WTC11 (cell line): ENCODE measurements around the gene XRCC4. TPM values are rescaled to one million over a fixed set of nuclear protein-coding genes. Genes with fewer than 3 reads are reported as not detected.

Experiments used
- ATAC-seq: fragments of 200-7000 bp; cut with Tn5 transposase; 2 replicates; pipeline ENCODE4 v1.10.0; 2021; ENCODE audit warnings: mild to moderate bottlenecking, moderate library complexity
- CTCF ChIA-PET: fragments of 300-600 bp; sonication (Branson Sonifier 250); formaldehyde crosslinking; loops from one replicate; lab custom pipeline; 2021; ENCODE audit warnings: antibody characterized with exemption; lab: Charles Lee
- POLR2A ChIA-PET: fragments of 350-600 bp; sonication (Branson Sonifier 250); formaldehyde crosslinking; loops from one replicate; lab custom pipeline; 2021; ENCODE audit warnings: antibody characterized with exemption; lab: Charles Lee
- DNase-seq: peaks from one replicate; pipeline ENCODE4 v3.0.0; 2021; ENCODE audit warnings: low spot score
- H3K27ac Mint-ChIP-seq: 2 replicates; pipeline ENCODE4 v1.8.0; 2021; ENCODE audit warnings: mixed read lengths
- H3K27me3 Mint-ChIP-seq: 2 replicates; pipeline ENCODE4 v1.8.0; 2021; ENCODE audit warnings: low read depth, mild to moderate bottlenecking, moderate library complexity, mixed read lengths
- H3K36me3 Mint-ChIP-seq: 2 replicates; pipeline ENCODE4 v1.8.0; 2021; ENCODE audit warnings: mixed read lengths
- H3K4me1 Mint-ChIP-seq: 2 replicates; pipeline ENCODE4 v1.8.0; 2022; ENCODE audit warnings: mixed read lengths
- H3K4me3 Mint-ChIP-seq: 2 replicates; pipeline ENCODE4 v1.8.0; 2021; ENCODE audit warnings: mild to moderate bottlenecking, moderate library complexity, mixed read lengths
- H3K9me3 Mint-ChIP-seq: 2 replicates; pipeline ENCODE4 v1.8.0; 2021; ENCODE audit warnings: mixed read lengths
- ELF4 ChIP-seq: sonication (generic); formaldehyde crosslinking; IDR thresholded peaks from 2 replicates; pipeline ENCODE4 v1.8.1; 2022; ENCODE audit warnings: low read depth, mild to moderate bottlenecking, moderate library complexity, missing genetic modification reagents
- FOXP1 ChIP-seq: sonication (generic); formaldehyde crosslinking; IDR thresholded peaks from 2 replicates; pipeline ENCODE4 v1.8.0; 2022; ENCODE audit warnings: missing genetic modification reagents, mild to moderate bottlenecking, moderate library complexity, borderline replicate concordance
- IRF2 ChIP-seq: sonication (generic); formaldehyde crosslinking; IDR thresholded peaks from 2 replicates; pipeline ENCODE4 v1.8.0; 2022; ENCODE audit warnings: low read depth, missing genetic modification reagents, borderline replicate concordance
- NFE2L1 ChIP-seq: sonication (generic); formaldehyde crosslinking; IDR thresholded peaks from 2 replicates; pipeline ENCODE4 v1.8.1; 2023; ENCODE audit warnings: missing genetic modification reagents
- NR2C2 ChIP-seq: sonication (generic); formaldehyde crosslinking; IDR thresholded peaks from 2 replicates; pipeline ENCODE4 v1.8.0; 2022; ENCODE audit warnings: mild to moderate bottlenecking, missing genetic modification reagents
- NR3C1 ChIP-seq: sonication (generic); formaldehyde crosslinking; conservative IDR thresholded peaks from 2 replicates; pipeline ENCODE4 v1.8.1; 2023; ENCODE audit warnings: low read depth, mild to moderate bottlenecking, missing genetic modification reagents
- RELA ChIP-seq: sonication (generic); formaldehyde crosslinking; IDR thresholded peaks from 2 replicates; pipeline ENCODE4 v1.8.1; 2022; ENCODE audit warnings: missing genetic modification reagents, mild to moderate bottlenecking, borderline replicate concordance
- SOX15 ChIP-seq: fragments of 250-450 bp; sonication (Bioruptor Pico); IDR thresholded peaks from 2 replicates; pipeline ENCODE4 v1.9.0; 2021; ENCODE audit warnings: mild to moderate bottlenecking
- ZMAT4 ChIP-seq: fragments of 250-450 bp; sonication (Bioruptor Pico); IDR thresholded peaks from 2 replicates; pipeline ENCODE4 v1.9.0; 2021; ENCODE audit warnings: mild to moderate bottlenecking
- ZNF121 ChIP-seq: sonication (generic); formaldehyde crosslinking; IDR thresholded peaks from 2 replicates; pipeline ENCODE4 v1.8.0; 2023; ENCODE audit warnings: missing genetic modification reagents
- ZNF138 ChIP-seq: sonication (generic); formaldehyde crosslinking; conservative IDR thresholded peaks from 2 replicates; pipeline ENCODE4 v1.8.1; 2022; ENCODE audit warnings: mild to moderate bottlenecking, moderate library complexity, missing genetic modification reagents
- ZNF232 ChIP-seq: sonication (generic); formaldehyde crosslinking; IDR thresholded peaks from 2 replicates; pipeline ENCODE4 v1.8.0; 2022; ENCODE audit warnings: mild to moderate bottlenecking, missing genetic modification reagents
- ZNF281 ChIP-seq: sonication (generic); formaldehyde crosslinking; IDR thresholded peaks from 2 replicates; pipeline ENCODE4 v1.8.0; 2023; ENCODE audit warnings: mild to moderate bottlenecking, missing genetic modification reagents
- ZNF396 ChIP-seq: fragments of 250-450 bp; sonication (Bioruptor Pico); IDR thresholded peaks from 2 replicates; pipeline ENCODE4 v1.8.0; 2021; ENCODE audit warnings: mild to moderate bottlenecking, moderate library complexity, borderline replicate concordance
- ZNF532 ChIP-seq: fragments of 250-450 bp; sonication (Bioruptor Pico); IDR thresholded peaks from 2 replicates; pipeline ENCODE4 v1.9.0; 2021; ENCODE audit warnings: mild to moderate bottlenecking, borderline replicate concordance
- total RNA-seq: library from RNA; stranded (reverse); gene quantifications from 3 replicates; pipeline ENCODE4 v1.2.3, GENCODE V29; 2021
- TF ChIP-seq, protein P1 (sequence below): sonication (generic); formaldehyde crosslinking; IDR thresholded peaks from 2 replicates; pipeline ENCODE4 v1.8.1; 2022; ENCODE audit warnings: mild to moderate bottlenecking, moderate library complexity, missing genetic modification reagents
- TF ChIP-seq, protein P2 (sequence below): fragments of 250-450 bp; sonication (Bioruptor Pico); IDR thresholded peaks from 2 replicates; pipeline ENCODE4 v1.9.0; 2021; ENCODE audit warnings: moderate library complexity, mild to moderate bottlenecking, inconsistent platforms, borderline replicate concordance
- TF ChIP-seq, protein P3 (sequence below): sonication (generic); formaldehyde crosslinking; conservative IDR thresholded peaks from 2 replicates; pipeline ENCODE4 v1.8.1; 2023; ENCODE audit warnings: mild to moderate bottlenecking, low read depth, missing genetic modification reagents, moderate library complexity
- TF ChIP-seq, protein P4 (sequence below): sonication (generic); formaldehyde crosslinking; IDR thresholded peaks from 2 replicates; pipeline ENCODE4 v1.8.0; 2022; ENCODE audit warnings: mild to moderate bottlenecking, missing genetic modification reagents

The XRCC4 gene
- total RNA-seq, 1 experiment from 2014 or later, result 13.5 TPM

DNA sequence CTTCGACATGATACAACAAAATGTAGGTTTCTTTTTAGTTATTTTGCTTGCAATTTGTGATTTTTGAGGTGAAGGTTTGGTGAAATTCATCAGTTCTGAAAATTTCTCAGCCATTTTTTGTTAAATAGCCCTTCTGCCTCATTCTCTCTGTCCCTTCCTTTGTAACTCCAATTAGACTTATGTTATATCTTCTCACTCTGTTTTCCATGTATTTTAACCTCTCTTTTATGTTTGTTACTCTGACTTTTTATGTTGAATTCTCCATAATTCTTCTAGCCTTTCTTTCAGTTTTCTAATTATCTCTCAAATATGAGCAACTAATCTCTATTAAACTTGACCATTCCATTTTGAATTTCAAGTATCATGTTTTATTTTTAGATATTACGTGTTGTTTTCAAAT, 222.0 kb downstream of the XRCC4 start:
- Mint-ChIP-seq H3K4me1 (no peaks in the 10 kb centered on the region), H3K27ac (no peak overlapping the region)
- no peak for ATAC-seq
- CTCF ChIA-PET, result no interaction called here
- no peak for TF ChIP-seq IRF2 (CRISPR knock-in tag)
- TF ChIP-seq, protein P1, sequence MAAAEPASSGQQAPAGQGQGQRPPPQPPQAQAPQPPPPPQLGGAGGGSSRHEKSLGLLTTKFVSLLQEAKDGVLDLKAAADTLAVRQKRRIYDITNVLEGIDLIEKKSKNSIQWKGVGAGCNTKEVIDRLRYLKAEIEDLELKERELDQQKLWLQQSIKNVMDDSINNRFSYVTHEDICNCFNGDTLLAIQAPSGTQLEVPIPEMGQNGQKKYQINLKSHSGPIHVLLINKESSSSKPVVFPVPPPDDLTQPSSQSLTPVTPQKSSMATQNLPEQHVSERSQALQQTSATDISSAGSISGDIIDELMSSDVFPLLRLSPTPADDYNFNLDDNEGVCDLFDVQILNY (CRISPR knock-in tag), result no peak
- TF ChIP-seq ZNF138 (CRISPR knock-in tag), result no peak
- no peak for TF ChIP-seq NFE2L1 (CRISPR knock-in tag)
- TF ChIP-seq, protein P2, sequence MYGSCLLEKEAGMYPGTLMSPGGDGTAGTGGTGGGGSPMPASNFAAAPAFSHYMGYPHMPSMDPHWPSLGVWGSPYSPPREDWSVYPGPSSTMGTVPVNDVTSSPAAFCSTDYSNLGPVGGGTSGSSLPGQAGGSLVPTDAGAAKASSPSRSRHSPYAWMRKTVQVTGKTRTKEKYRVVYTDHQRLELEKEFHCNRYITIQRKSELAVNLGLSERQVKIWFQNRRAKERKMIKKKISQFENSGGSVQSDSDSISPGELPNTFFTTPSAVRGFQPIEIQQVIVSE, result no peak
- TF ChIP-seq, all 79 proteins: peak for 0
- Mint-ChIP-seq H3K4me3 (no peak overlapping the region), H3K27me3 (no peaks in the 10 kb centered on the region; the same call in 1 of the 2 replicates), H3K36me3 (peaks cover 25% of the 10 kb centered on the region), H3K9me3 (peaks cover 39% of the 10 kb centered on the region)
- no peak for DNase-seq
- POLR2A ChIA-PET, result no interaction called here

DNA sequence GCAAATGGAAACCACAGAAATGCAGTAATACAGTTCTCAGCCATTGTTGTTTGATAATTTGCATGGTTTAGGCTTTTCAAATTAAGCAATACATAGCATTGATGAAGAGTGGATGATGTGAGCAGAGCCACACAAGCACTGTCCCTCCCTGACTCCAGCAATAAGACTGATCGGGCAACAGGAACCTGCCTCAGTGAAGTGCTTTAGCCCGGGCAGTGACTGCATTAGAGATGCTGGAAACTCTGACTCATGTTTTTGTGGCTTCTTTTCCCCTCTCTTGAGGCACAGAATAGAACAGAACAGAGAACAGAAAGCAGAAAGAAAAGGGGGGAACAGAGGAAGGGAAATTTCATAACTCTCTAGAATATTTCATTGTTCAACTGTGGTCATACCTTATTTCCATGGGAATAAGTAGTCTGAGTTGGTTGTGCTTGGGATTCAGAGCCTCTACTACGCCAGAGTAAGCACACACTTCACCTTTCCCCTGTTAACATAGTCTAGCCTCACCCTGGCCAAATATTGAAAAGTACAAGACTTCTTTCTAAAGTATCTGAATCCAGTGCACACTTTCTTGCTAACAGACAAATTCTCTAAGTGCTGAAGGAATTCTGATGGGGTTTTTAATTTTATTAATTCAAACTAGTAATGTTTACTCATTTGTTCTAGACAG, 229.4 kb downstream of the XRCC4 start:
- Mint-ChIP-seq H3K27ac (0 out of 2 replicates have a peak overlapping the region, but pooled peaks have one; percentile 53), H3K9me3 (peaks cover 6% of the 10 kb centered on the region), H3K4me3 (no peak overlapping the region), H3K4me1 (no peaks in the 10 kb centered on the region), H3K27me3 (no peaks in the 10 kb centered on the region), H3K36me3 (peaks cover 2% of the 10 kb centered on the region; the same call in 1 of the 2 replicates)
- DNase-seq (no peak), ATAC-seq (no peak; the same call in 1 of the 2 replicates)
- TF ChIP-seq ELF4 (CRISPR knock-in tag) (no peak), ZMAT4 (CRISPR knock-in tag) (no peak)
- ChIA-PET POLR2A (no interaction called here), CTCF (no interaction called here)

- H3K27me3 Mint-ChIP-seq, result no peaks in the 10 kb centered on the region
- ChIA-PET POLR2A (interaction anchor here (0.7 kb wide), 1 partner anchor 286 kb away, joined by 3 read pairs; no protein-coding TSS in a partner anchor), CTCF (no interaction called here)
- no peaks in the 10 kb centered on the region for H3K4me1 Mint-ChIP-seq
- DNase-seq (no peak), ATAC-seq (no peak)
- H3K9me3 Mint-ChIP-seq, result peaks cover 12% of the 10 kb centered on the region
- no peak overlapping the region for H3K27ac Mint-ChIP-seq
- peaks cover 8% of the 10 kb centered on the region for H3K36me3 Mint-ChIP-seq
- no peak overlapping the region for H3K4me3 Mint-ChIP-seq
- TF ChIP-seq NR3C1 (CRISPR knock-in tag), result no peak
- TF ChIP-seq ZNF532, result no peak
- TF ChIP-seq NR2C2, result no peak
- TF ChIP-seq ZNF281 (CRISPR knock-in tag), result no peak
- no peak for TF ChIP-seq ZNF396 (CRISPR knock-in tag)
- TF ChIP-seq, protein P3, sequence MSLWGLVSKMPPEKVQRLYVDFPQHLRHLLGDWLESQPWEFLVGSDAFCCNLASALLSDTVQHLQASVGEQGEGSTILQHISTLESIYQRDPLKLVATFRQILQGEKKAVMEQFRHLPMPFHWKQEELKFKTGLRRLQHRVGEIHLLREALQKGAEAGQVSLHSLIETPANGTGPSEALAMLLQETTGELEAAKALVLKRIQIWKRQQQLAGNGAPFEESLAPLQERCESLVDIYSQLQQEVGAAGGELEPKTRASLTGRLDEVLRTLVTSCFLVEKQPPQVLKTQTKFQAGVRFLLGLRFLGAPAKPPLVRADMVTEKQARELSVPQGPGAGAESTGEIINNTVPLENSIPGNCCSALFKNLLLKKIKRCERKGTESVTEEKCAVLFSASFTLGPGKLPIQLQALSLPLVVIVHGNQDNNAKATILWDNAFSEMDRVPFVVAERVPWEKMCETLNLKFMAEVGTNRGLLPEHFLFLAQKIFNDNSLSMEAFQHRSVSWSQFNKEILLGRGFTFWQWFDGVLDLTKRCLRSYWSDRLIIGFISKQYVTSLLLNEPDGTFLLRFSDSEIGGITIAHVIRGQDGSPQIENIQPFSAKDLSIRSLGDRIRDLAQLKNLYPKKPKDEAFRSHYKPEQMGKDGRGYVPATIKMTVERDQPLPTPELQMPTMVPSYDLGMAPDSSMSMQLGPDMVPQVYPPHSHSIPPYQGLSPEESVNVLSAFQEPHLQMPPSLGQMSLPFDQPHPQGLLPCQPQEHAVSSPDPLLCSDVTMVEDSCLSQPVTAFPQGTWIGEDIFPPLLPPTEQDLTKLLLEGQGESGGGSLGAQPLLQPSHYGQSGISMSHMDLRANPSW, result no peak
- TF ChIP-seq ZNF121 (CRISPR knock-in tag), result no peak
- TF ChIP-seq NFE2L1 (CRISPR knock-in tag), result no peak
- no peak for TF ChIP-seq SOX15 (CRISPR knock-in tag)
- no peak for TF ChIP-seq RELA
- TF ChIP-seq ZNF232, result no peak
- TF ChIP-seq FOXP1, result no peak
- TF ChIP-seq, protein P4, sequence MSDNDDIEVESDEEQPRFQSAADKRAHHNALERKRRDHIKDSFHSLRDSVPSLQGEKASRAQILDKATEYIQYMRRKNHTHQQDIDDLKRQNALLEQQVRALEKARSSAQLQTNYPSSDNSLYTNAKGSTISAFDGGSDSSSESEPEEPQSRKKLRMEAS (CRISPR knock-in tag), result no peak
Observed at GRCh38 chr5:83312663-83313062, 235.3 kb downstream of the XRCC4 start.
